Fibroblast of lung (primary cell): ENCODE data around the gene PIK3R3. TPM values are rescaled to one million over a fixed set of nuclear protein-coding genes. Genes with fewer than 3 reads are reported as not detected.

ENCODE experiments used
- DNase-seq, 2 donors: peaks; one replicate each; pipeline versions ENCODE4 v3.0.0 to v3.0.0-alpha.2; 2010; ENCODE audit warnings: low read depth in 2 of 2
- H2AFZ ChIP-seq: 2 replicates; pipeline ENCODE4 v1.5.1; 2012; ENCODE audit warnings: low read length, control low read depth, inconsistent platforms
- H3K27ac ChIP-seq: 2 replicates; pipeline ENCODE4 v1.5.1; 2011; ENCODE audit warnings: low read length, control low read depth; ENCODE audit not compliant: insufficient read depth
- H3K27me3 ChIP-seq: 2 replicates; pipeline ENCODE4 v1.5.1; 2011; ENCODE audit warnings: mild to moderate bottlenecking, low read length; ENCODE audit not compliant: control insufficient read depth, insufficient read depth
- H3K36me3 ChIP-seq: 2 replicates; pipeline ENCODE4 v1.5.1; 2011; ENCODE audit warnings: low read length; ENCODE audit not compliant: control insufficient read depth, insufficient read depth
- H3K4me1 ChIP-seq: 2 replicates; pipeline ENCODE4 v1.5.1; 2011; ENCODE audit warnings: low read length; ENCODE audit not compliant: control insufficient read depth, insufficient read depth; ENCODE audit errors: extremely low read depth
- H3K4me2 ChIP-seq: 2 replicates; pipeline ENCODE4 v1.5.1; 2011; ENCODE audit warnings: low read length, control low read depth; ENCODE audit not compliant: insufficient read depth; ENCODE audit errors: extremely low read depth
- H3K4me3 ChIP-seq, 4 experiments: fragments of 200-600 bp in 1 of 4; sonication (generic) in 1 of 4; replicated peaks in 1 of 4; 2 replicates each; pipeline ENCODE4 v1.5.1; 2011 to 2016; ENCODE audit warnings: low read length in 4 of 4, low read depth in 3 of 4, mild to moderate bottlenecking in 3 of 4, control low read depth in 2 of 4, inconsistent platforms in 1 of 4, mixed read lengths in 1 of 4; ENCODE audit not compliant: insufficient read depth in 1 of 4; ENCODE audit errors: control extremely low read depth in 1 of 4
- H3K79me2 ChIP-seq: 2 replicates; pipeline ENCODE4 v1.5.1; 2012; ENCODE audit warnings: mild to moderate bottlenecking, low read length, inconsistent platforms; ENCODE audit not compliant: control insufficient read depth, insufficient read depth
- H3K9ac ChIP-seq: 2 replicates; pipeline ENCODE4 v1.5.1; 2011; ENCODE audit warnings: mild to moderate bottlenecking, low read length, control low read depth; ENCODE audit not compliant: insufficient read depth
- H3K9me3 ChIP-seq: 2 replicates; pipeline ENCODE4 v1.5.1; 2012; ENCODE audit warnings: low read depth, low read length; ENCODE audit not compliant: control insufficient read depth, insufficient read depth
- H4K20me1 ChIP-seq: 2 replicates; pipeline ENCODE4 v1.5.1; 2011; ENCODE audit warnings: low read length; ENCODE audit not compliant: control insufficient read depth, insufficient read depth; ENCODE audit errors: extremely low read depth
- EZH2 ChIP-seq: IDR thresholded peaks from 2 replicates; pipeline ENCODE4 v1.5.1; 2012; ENCODE audit warnings: low read length, control low read depth, mild to moderate bottlenecking; ENCODE audit errors: missing control alignments
- polyA plus RNA-seq, 2 donors: library from polyadenylated mRNA; depleted of rRNA in 1 of 2; stranded (reverse) in 1 of 2; unstranded in 1 of 2; fragments of >200 nt; gene quantifications; 2 replicates each; pipeline ENCODE4 v1.2.1, GENCODE V29; 2011 to 2012; ENCODE audit warnings: missing spikeins in 1 of 2
- total RNA-seq: library from RNA; depleted of rRNA; stranded (reverse); fragments of >200 nt; gene quantifications from 2 replicates; pipeline ENCODE4 v1.2.1, GENCODE V29; 2014
- TF ChIP-seq, protein P1 (sequence below), 2 donors: IDR thresholded peaks in 1 of 2; conservative IDR thresholded peaks in 1 of 2; 1 replicate in 1 of 2; 2 replicates in 1 of 2; pipeline ENCODE4 v1.5.1; 2011 to 2012; ENCODE audit warnings: low read length in 2 of 2, control low read depth in 1 of 2, inconsistent platforms in 1 of 2, low read depth in 1 of 2, mild to moderate bottlenecking in 1 of 2

The PIK3R3 gene
- total and polyA plus RNA-seq, 2 donors (not counting 1 experiment from before 2014, with no cell fraction given), result 3.3 to 4.1 TPM

GRCh38 chr1:46081206-46081605 lies 51.2 kb downstream of the PIK3R3 start:
- no peak for DNase-seq
- TF ChIP-seq, protein P1, sequence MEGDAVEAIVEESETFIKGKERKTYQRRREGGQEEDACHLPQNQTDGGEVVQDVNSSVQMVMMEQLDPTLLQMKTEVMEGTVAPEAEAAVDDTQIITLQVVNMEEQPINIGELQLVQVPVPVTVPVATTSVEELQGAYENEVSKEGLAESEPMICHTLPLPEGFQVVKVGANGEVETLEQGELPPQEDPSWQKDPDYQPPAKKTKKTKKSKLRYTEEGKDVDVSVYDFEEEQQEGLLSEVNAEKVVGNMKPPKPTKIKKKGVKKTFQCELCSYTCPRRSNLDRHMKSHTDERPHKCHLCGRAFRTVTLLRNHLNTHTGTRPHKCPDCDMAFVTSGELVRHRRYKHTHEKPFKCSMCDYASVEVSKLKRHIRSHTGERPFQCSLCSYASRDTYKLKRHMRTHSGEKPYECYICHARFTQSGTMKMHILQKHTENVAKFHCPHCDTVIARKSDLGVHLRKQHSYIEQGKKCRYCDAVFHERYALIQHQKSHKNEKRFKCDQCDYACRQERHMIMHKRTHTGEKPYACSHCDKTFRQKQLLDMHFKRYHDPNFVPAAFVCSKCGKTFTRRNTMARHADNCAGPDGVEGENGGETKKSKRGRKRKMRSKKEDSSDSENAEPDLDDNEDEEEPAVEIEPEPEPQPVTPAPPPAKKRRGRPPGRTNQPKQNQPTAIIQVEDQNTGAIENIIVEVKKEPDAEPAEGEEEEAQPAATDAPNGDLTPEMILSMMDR (conservative IDR thresholded peaks at IDR 0.05 in 1 of 2, IDR thresholded peaks at IDR 0.05 in 1 of 2; ENCODE audit: low read depth in 1 of 2, low read length in 2 of 2), result no peak
- TF ChIP-seq EZH2, result no peak
- Histone ChIP-seq H3K36me3 (no peaks in the 10 kb centered on the region), H3K4me1 (no peaks in the 10 kb centered on the region), H3K4me3 (no peak overlapping the region), H2AFZ (no peak overlapping the region), H3K27me3 (no peaks in the 10 kb centered on the region), H4K20me1 (no peaks in the 10 kb centered on the region), H3K79me2 (no peaks in the 10 kb centered on the region), H3K9ac (no peak overlapping the region), H3K4me2 (no peak overlapping the region), H3K9me3 (no peaks in the 10 kb centered on the region), H3K27ac (no peak overlapping the region)

- Histone ChIP-seq H3K9me3 (no peaks in the 10 kb centered on the region), H2AFZ (no peak overlapping the region), H3K4me1 (no peaks in the 10 kb centered on the region), H3K4me2 (no peak overlapping the region), H3K27ac (no peak overlapping the region), H3K36me3 (no peaks in the 10 kb centered on the region), H4K20me1 (no peaks in the 10 kb centered on the region), H3K79me2 (no peaks in the 10 kb centered on the region), H3K4me3 (no peak overlapping the region), H3K9ac (no peak overlapping the region), H3K27me3 (no peaks in the 10 kb centered on the region)
- TF ChIP-seq, protein P1 (conservative IDR thresholded peaks at IDR 0.05 in 1 of 2, IDR thresholded peaks at IDR 0.05 in 1 of 2; ENCODE audit: low read depth in 1 of 2, low read length in 2 of 2), result no peak
- no peak for TF ChIP-seq EZH2
- DNase-seq, result no peak
Observed at GRCh38 chr1:46080257-46080656, 52.2 kb downstream of the PIK3R3 start.

GRCh38 chr1:46077644-46078043 lies 54.8 kb downstream of the PIK3R3 start:
- DNase-seq, result no peak
- Histone ChIP-seq H3K27me3 (no peaks in the 10 kb centered on the region), H3K9ac (no peak overlapping the region), H2AFZ (no peak overlapping the region), H3K79me2 (no peaks in the 10 kb centered on the region), H3K9me3 (no peaks in the 10 kb centered on the region), H3K36me3 (no peaks in the 10 kb centered on the region), H3K4me1 (no peaks in the 10 kb centered on the region), H3K27ac (no peak overlapping the region), H4K20me1 (no peaks in the 10 kb centered on the region), H3K4me2 (no peak overlapping the region), H3K4me3 (no peak overlapping the region)
- TF ChIP-seq, protein P1 (conservative IDR thresholded peaks at IDR 0.05 in 1 of 2, IDR thresholded peaks at IDR 0.05 in 1 of 2; ENCODE audit: low read depth in 1 of 2, low read length in 2 of 2), result no peak
- no peak for TF ChIP-seq EZH2
